Esophagus muscularis mucosa (tissue), 4 donors: ENCODE measurements around the gene SERPINB6. TPM values are rescaled to one million over a fixed set of nuclear protein-coding genes. Genes with fewer than 3 reads are reported as not detected.

Source experiments
- DNase-seq: peaks from one replicate; pipeline ENCODE4 v3.0.0-alpha.2; 2017; ENCODE audit errors: extremely low spot score
- H3K27ac ChIP-seq, 4 donors: fragments of 200-600 bp; sonication (generic); replicated peaks in 1 of 4; 1 replicate in 3 of 4; 2 replicates in 1 of 4; pipeline ENCODE4 v1.5.1; 2016 to 2019; ENCODE audit warnings: mild to moderate bottlenecking in 1 of 4
- H3K27me3 ChIP-seq, 4 donors: fragments of 200-600 bp; sonication (generic); one replicate each; pipeline versions ENCODE4 v1.5.1 to v1.6.0; 2016 to 2019
- H3K36me3 ChIP-seq, 4 donors: fragments of 200-600 bp; sonication (generic); one replicate each; pipeline ENCODE4 v1.5.1; 2016 to 2019
- H3K4me1 ChIP-seq, 4 donors: fragments of 200-600 bp; sonication (generic); one replicate each; pipeline ENCODE4 v1.5.1; 2016 to 2019
- H3K4me3 ChIP-seq, 4 donors: fragments of 200-600 bp; sonication (generic); 1 replicate in 2 of 4; 2 replicates in 2 of 4; pipeline ENCODE4 v1.5.1; 2016 to 2019; ENCODE audit warnings: mild to moderate bottlenecking in 4 of 4, moderate library complexity in 1 of 4
- H3K9me3 ChIP-seq, 4 donors: fragments of 200-600 bp; sonication (generic); 1 replicate in 3 of 4; 2 replicates in 1 of 4; pipeline ENCODE4 v1.5.1; 2016 to 2019
- EP300 ChIP-seq: sonication (generic); formaldehyde crosslinking; IDR thresholded peaks from one replicate; pipeline ENCODE4 v1.6.1; 2017; ENCODE audit warnings: antibody characterized with exemption
- POLR2A ChIP-seq: fragments of 450-650 bp; IDR thresholded peaks from one replicate; pipeline ENCODE4 v1.6.1; 2017; ENCODE audit warnings: antibody characterized with exemption, moderate library complexity, mild to moderate bottlenecking, low read depth
- POLR2AphosphoS5 ChIP-seq, 2 donors: sonication (generic); formaldehyde crosslinking; IDR thresholded peaks; one replicate each; pipeline ENCODE4 v1.6.1; 2017; ENCODE audit warnings: antibody characterized with exemption in 2 of 2
- WGBS: methylation state at CpG from one replicate; pipeline ENCODE4 v1.1.5; 2018; 5-methylcytosine and 5-hydroxymethylcytosine counted together
- intact Hi-C: fragments of 100-400 bp; cut with DNase I; formaldehyde crosslinking; loops from one replicate; pipeline ENCODE4 v1.15.1; 2023
- total RNA-seq, 4 donors: library from RNA; depleted of rRNA; stranded (reverse); fragments of >200 nt; gene quantifications; one replicate each; pipeline versions ENCODE4 v1.1.0 to v1.2.1, GENCODE V29; 2016
- TF ChIP-seq, protein P1 (sequence below), 3 experiments: fragments of 200-600 bp in 2 of 3; fragments of 450-650 bp in 1 of 3; sonication (generic) in 2 of 3; IDR thresholded peaks; one replicate each; pipeline ENCODE4 v1.5.1; 2017 to 2019; ENCODE audit warnings: antibody characterized with exemption in 3 of 3, mild to moderate bottlenecking in 2 of 3, moderate library complexity in 1 of 3

The SERPINB6 gene
- total RNA-seq, 4 donors from 2014 or later: 114 to 125 (median 124) TPM

DNA sequence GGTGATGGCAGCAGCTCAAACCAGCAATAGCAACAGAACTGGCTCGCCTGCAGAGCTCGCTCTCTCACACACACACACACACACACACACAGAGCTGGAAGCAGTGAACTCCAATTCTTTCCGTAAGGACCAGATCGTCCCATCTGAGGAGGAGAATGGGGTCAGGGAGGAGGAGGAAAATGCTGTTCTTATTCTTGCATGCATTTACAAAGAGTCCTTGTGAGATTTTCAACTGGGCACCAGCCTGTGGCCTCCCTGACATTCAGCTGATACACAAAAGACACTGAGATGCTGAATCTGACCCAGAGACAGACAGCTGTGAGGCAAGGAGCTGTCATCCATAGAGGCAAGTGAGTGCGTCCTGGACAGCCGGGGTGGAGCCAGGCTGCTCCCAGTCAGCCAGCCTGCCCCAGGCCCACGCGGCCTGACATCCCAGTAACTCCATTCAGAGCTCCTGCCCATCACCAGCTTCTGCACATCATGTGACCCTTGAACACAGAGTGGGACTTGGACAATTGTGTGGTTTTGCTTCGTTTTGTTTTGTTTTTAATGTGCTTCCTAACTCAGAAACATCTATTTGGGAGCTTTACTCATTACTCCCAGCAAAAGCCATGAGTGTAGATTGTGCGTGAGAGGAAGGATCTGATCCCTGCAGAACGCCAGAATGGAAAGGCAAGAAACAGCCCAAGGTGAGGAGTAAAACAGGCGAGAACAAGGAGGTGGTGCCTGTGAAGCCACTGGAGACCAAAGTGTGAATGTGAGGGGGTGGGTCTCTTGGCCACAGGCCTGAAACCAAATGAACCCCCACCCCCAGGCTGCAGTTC lies 70.3 kb downstream of the SERPINB6 start:
- WGBS: 75% methylated on average over 12 of the region's 12 CpGs
- no peaks in the 10 kb centered on the region for H3K27me3 ChIP-seq
- H3K27ac ChIP-seq: peak overlapping the region in 3 of 4 donors; percentile 14 to 90 (median 83)
- no peaks in the 10 kb centered on the region for H3K9me3 ChIP-seq
- intact Hi-C loops: no loop called here
- peaks cover 3 to 33% (median 10%) of the 10 kb centered on the region in 4 donors for H3K36me3 ChIP-seq
- peaks cover 19 to 36% (median 33%) of the 10 kb centered on the region in 4 donors for H3K4me1 ChIP-seq
- DNase-seq: peak; percentile 89
- TF ChIP-seq EP300 (no peak), POLR2AphosphoS5 (IDR thresholded peaks at IDR 0.05) (no peak), POLR2A (no peak)
- TF ChIP-seq, protein P1, sequence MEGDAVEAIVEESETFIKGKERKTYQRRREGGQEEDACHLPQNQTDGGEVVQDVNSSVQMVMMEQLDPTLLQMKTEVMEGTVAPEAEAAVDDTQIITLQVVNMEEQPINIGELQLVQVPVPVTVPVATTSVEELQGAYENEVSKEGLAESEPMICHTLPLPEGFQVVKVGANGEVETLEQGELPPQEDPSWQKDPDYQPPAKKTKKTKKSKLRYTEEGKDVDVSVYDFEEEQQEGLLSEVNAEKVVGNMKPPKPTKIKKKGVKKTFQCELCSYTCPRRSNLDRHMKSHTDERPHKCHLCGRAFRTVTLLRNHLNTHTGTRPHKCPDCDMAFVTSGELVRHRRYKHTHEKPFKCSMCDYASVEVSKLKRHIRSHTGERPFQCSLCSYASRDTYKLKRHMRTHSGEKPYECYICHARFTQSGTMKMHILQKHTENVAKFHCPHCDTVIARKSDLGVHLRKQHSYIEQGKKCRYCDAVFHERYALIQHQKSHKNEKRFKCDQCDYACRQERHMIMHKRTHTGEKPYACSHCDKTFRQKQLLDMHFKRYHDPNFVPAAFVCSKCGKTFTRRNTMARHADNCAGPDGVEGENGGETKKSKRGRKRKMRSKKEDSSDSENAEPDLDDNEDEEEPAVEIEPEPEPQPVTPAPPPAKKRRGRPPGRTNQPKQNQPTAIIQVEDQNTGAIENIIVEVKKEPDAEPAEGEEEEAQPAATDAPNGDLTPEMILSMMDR (IDR thresholded peaks at IDR 0.05): no peak
- peak overlapping the region in 3 of 4 donors; percentile 15 to 84 (median 60) for H3K4me3 ChIP-seq

DNA sequence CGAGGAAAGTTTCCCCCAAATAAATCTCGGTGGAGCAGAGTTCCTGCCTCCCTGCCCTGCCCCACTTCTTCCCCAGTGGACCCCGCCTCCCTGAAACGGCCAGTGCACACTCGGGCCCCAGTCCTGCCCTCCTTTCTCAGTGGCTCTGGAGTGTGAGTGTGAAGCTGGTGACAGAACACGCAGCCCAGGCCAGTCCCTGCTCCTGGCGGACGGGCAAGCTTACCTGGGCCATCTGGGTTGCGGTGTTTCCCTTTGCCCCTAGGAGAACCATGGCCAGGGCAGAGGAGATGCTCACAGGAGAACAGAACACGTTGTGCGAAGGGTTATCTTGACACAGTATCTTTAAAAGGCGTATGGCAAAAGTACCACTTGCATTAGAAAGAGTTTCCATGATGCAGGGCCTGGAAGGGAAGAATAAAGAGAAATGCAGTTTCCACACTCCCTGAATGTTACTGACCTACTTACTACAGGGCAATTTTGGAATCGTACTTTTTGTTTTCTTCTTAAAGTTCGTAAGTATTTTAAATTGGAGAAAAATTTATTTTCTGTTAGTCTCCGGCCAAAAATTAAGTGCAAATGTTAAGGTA lies 71.1 kb downstream of the SERPINB6 start:
- intact Hi-C loops: no loop called here
- no peak for DNase-seq
- peak overlapping the region in 1 of 4 donors; percentile 84 for H3K4me3 ChIP-seq
- H3K27me3 ChIP-seq: no peaks in the 10 kb centered on the region
- H3K9me3 ChIP-seq: no peaks in the 10 kb centered on the region
- peaks cover 19 to 36% (median 33%) of the 10 kb centered on the region in 4 donors for H3K4me1 ChIP-seq
- peaks cover 6 to 41% (median 15%) of the 10 kb centered on the region in 4 donors for H3K36me3 ChIP-seq
- H3K27ac ChIP-seq: peak overlapping the region in 2 of 4 donors; percentile 35 to 90
- 78% methylated on average over 11 of the region's 15 CpGs for WGBS
- TF ChIP-seq POLR2AphosphoS5 (IDR thresholded peaks at IDR 0.05): no peak
- no peak for TF ChIP-seq EP300
- TF ChIP-seq, protein P1 (IDR thresholded peaks at IDR 0.05): no peak

DNA sequence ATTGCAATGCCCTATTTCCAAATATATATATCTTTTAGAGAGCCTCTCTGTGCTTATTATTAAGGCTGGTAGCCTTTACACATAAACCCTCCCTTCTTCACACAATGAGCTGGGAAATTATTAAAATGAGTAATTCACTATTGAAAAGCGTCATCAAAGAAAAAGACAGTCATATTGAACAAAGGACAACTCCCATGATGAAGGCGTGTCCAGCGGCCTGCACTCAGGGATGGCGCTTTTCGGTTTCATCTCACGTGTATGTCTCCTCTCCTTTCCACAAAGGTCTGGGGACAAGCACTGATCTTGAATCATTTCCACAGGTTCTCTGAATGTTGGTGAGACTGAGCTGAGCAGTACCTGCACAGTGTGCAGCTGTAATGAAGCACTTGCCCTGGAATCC lies 71.8 kb downstream of the SERPINB6 start:
- Histone ChIP-seq H3K27me3 (no peaks in the 10 kb centered on the region), H3K36me3 (peaks cover 13 to 48% (median 22%) of the 10 kb centered on the region in 4 donors), H3K27ac (no peak overlapping the region), H3K4me3 (no peak overlapping the region), H3K9me3 (no peaks in the 10 kb centered on the region), H3K4me1 (peaks cover 19 to 36% (median 33%) of the 10 kb centered on the region in 4 donors)
- TF ChIP-seq, protein P1 (IDR thresholded peaks at IDR 0.05): no peak
- TF ChIP-seq POLR2AphosphoS5 (IDR thresholded peaks at IDR 0.05) (no peak), EP300 (no peak), POLR2A (no peak)
- no peak for DNase-seq
- intact Hi-C loops: no loop called here
- WGBS: 90% methylated on average over 6 of the region's 6 CpGs

Other genes with a start within 250 kb of the SERPINB6 start
- under 1 TPM; 0.33 to 0.45 (median 0.38) TPM for gene MYLK4, start 220.6 kb downstream of the SERPINB6 start, total RNA-seq
- 10 to 100 TPM; 55.2 to 77.2 (median 63.7) TPM for gene WRNIP1, start 206.2 kb downstream of the SERPINB6 start, total RNA-seq
- gene SERPINB1, start 129.7 kb downstream of the SERPINB6 start, total RNA-seq: 100 to 1,000 TPM in 1 of 4 donors, 10 to 100 TPM in 3; 23.3 to 123 (median 29.9) TPM
- 10 to 100 TPM in 1 of 4 donors, 1 to 10 TPM in 3; 5.4 to 17.7 (median 6.2) TPM for gene SERPINB9, start 68.3 kb downstream of the SERPINB6 start, total RNA-seq
- gene NQO2, start 28.3 kb upstream of the SERPINB6 start, total RNA-seq: 10 to 100 TPM; 22.9 to 31.3 (median 27.2) TPM
- gene RIPK1, start 96.9 kb upstream of the SERPINB6 start, total RNA-seq: 10 to 100 TPM; 23.3 to 34.3 (median 26.4) TPM
- 1 to 10 TPM; 6.3 to 8.3 (median 7.3) TPM for gene BPHL, start 147.1 kb upstream of the SERPINB6 start, total RNA-seq
- gene TUBB2A, start 186.0 kb upstream of the SERPINB6 start, total RNA-seq: 100 to 1,000 TPM in 3 of 4 donors, 10 to 100 TPM in 1; 90.1 to 181 (median 146) TPM